HEK293 (cell line): ENCODE measurements around the gene NTN3.

Experiments
- CTCF ChIA-PET: fragments of 350-600 bp; formaldehyde crosslinking; extraction: SDS; loops from one replicate; lab custom pipeline; 2021; ENCODE audit warnings: antibody characterized with exemption; lab: Yijun Ruan, JAX
- POLR2A ChIA-PET: fragments of 300-600 bp; formaldehyde crosslinking; extraction: SDS; loops from one replicate; lab custom pipeline; 2020; ENCODE audit warnings: antibody characterized with exemption, inconsistent platforms; lab: Yijun Ruan, JAX
- H3K27ac ChIP-seq: fragments of 200-500 bp; sonication (Bioruptor generic); 2 replicates; pipeline ENCODE4 v1.5.1; 2014; ENCODE audit warnings: low read depth, low read length, control low read depth, inconsistent platforms; ENCODE audit errors: extremely low read depth
- H3K36me3 ChIP-seq, 2 experiments: fragments of 200-500 bp in 1 of 2; sonication (Bioruptor generic) in 1 of 2; 1 replicate in 1 of 2; 2 replicates in 1 of 2; pipeline ENCODE4 v1.5.1; 2014 to 2017; ENCODE audit warnings: inconsistent platforms in 2 of 2, low read length in 2 of 2; ENCODE audit not compliant: control insufficient read depth in 2 of 2, insufficient read depth in 1 of 2
- H3K4me1 ChIP-seq: fragments of 200-500 bp; sonication (Bioruptor generic); 2 replicates; pipeline ENCODE4 v1.5.1; 2014; ENCODE audit warnings: mild to moderate bottlenecking, low read length, inconsistent platforms; ENCODE audit not compliant: control insufficient read depth, insufficient read depth
- H3K4me3 ChIP-seq: 2 replicates; pipeline ENCODE4 v1.5.1; 2011; ENCODE audit warnings: low read depth, mild to moderate bottlenecking, control low read depth, low read length, moderate library complexity
- H3K9me3 ChIP-seq: fragments of 200-500 bp; sonication (Bioruptor generic); 2 replicates; pipeline ENCODE4 v1.5.1; 2014; ENCODE audit warnings: low read depth, low read length, inconsistent platforms; ENCODE audit not compliant: control insufficient read depth, insufficient read depth
- EGR2 ChIP-seq: fragments of 450-650 bp; formaldehyde crosslinking; IDR thresholded peaks from 2 replicates; pipeline ENCODE4 v1.5.1; 2016; ENCODE audit warnings: low read depth, missing biosample characterization, missing genetic modification characterization
- FEZF1 ChIP-seq: fragments of 450-650 bp; formaldehyde crosslinking; IDR thresholded peaks from 2 replicates; pipeline ENCODE4 v1.5.1; 2016; ENCODE audit warnings: missing biosample characterization, missing genetic modification characterization
- GLIS1 ChIP-seq: fragments of 450-650 bp; formaldehyde crosslinking; IDR thresholded peaks from 2 replicates; pipeline ENCODE4 v1.5.1; 2016; ENCODE audit warnings: missing biosample characterization, missing genetic modification characterization
- KLF10 ChIP-seq: fragments of 450-650 bp; IDR thresholded peaks from 2 replicates; pipeline ENCODE4 v1.5.1; 2018; ENCODE audit warnings: missing biosample characterization, mild to moderate bottlenecking, missing genetic modification characterization
- YY1 ChIP-seq: fragments of 450-650 bp; formaldehyde crosslinking; IDR thresholded peaks from 2 replicates; pipeline ENCODE4 v1.5.1; 2018; ENCODE audit warnings: missing biosample characterization, missing genetic modification characterization
- ZFP3 ChIP-seq: fragments of 450-650 bp; formaldehyde crosslinking; IDR thresholded peaks from 2 replicates; pipeline ENCODE4 v1.5.1; 2016; ENCODE audit warnings: low read depth, missing biosample characterization, missing genetic modification characterization
- ZNF114 ChIP-seq: fragments of 450-650 bp; formaldehyde crosslinking; IDR thresholded peaks from 2 replicates; pipeline ENCODE4 v1.5.0; 2017; ENCODE audit warnings: missing biosample characterization, missing genetic modification characterization
- ZNF350 ChIP-seq: fragments of 450-650 bp; formaldehyde crosslinking; IDR thresholded peaks from 2 replicates; pipeline ENCODE4 v1.5.0; 2017; ENCODE audit warnings: missing biosample characterization, mild to moderate bottlenecking, missing genetic modification characterization
- ZNF501 ChIP-seq: fragments of 450-650 bp; formaldehyde crosslinking; IDR thresholded peaks from 2 replicates; pipeline ENCODE4 v1.5.1; 2016; ENCODE audit warnings: missing biosample characterization, missing genetic modification characterization
- ZNF585B ChIP-seq: fragments of 450-650 bp; formaldehyde crosslinking; IDR thresholded peaks from 2 replicates; pipeline ENCODE4 v1.5.1; 2016; ENCODE audit warnings: missing biosample characterization, missing genetic modification characterization
- ZNF610 ChIP-seq: fragments of 450-650 bp; formaldehyde crosslinking; IDR thresholded peaks from 2 replicates; pipeline ENCODE4 v1.5.1; 2016; ENCODE audit warnings: missing biosample characterization, missing genetic modification characterization, borderline replicate concordance
- ZNF777 ChIP-seq: fragments of 450-650 bp; formaldehyde crosslinking; IDR thresholded peaks from 2 replicates; pipeline ENCODE4 v1.5.1; 2017; ENCODE audit warnings: missing biosample characterization, missing genetic modification characterization, borderline replicate concordance
- TF ChIP-seq, protein P1 (sequence below): fragments of 450-650 bp; formaldehyde crosslinking; IDR thresholded peaks from 2 replicates; pipeline ENCODE4 v1.5.1; 2016; ENCODE audit warnings: missing biosample characterization, missing genetic modification characterization
- TF ChIP-seq, protein P2 (sequence below): fragments of 450-650 bp; formaldehyde crosslinking; IDR thresholded peaks from 2 replicates; pipeline ENCODE4 v1.5.1; 2016; ENCODE audit warnings: missing biosample characterization, missing genetic modification characterization
- TF ChIP-seq, protein P3 (sequence below): fragments of 450-650 bp; formaldehyde crosslinking; conservative IDR thresholded peaks from 2 replicates; pipeline ENCODE4 v1.5.1; 2016; ENCODE audit warnings: low read depth, missing biosample characterization, missing genetic modification characterization
- TF ChIP-seq, protein P4 (sequence below): fragments of 450-650 bp; formaldehyde crosslinking; IDR thresholded peaks from 2 replicates; pipeline ENCODE4 v1.5.1; 2017; ENCODE audit warnings: missing biosample characterization, missing genetic modification characterization
- TF ChIP-seq, protein P5 (sequence below): fragments of 450-650 bp; formaldehyde crosslinking; IDR thresholded peaks from 2 replicates; pipeline ENCODE4 v1.5.1; 2016; ENCODE audit warnings: missing biosample characterization, missing genetic modification characterization
- TF ChIP-seq, protein P6 (sequence below): fragments of 450-650 bp; formaldehyde crosslinking; IDR thresholded peaks from 2 replicates; pipeline ENCODE4 v1.5.1; 2016; ENCODE audit warnings: missing biosample characterization, missing genetic modification characterization

Gene NTN3

DNA sequence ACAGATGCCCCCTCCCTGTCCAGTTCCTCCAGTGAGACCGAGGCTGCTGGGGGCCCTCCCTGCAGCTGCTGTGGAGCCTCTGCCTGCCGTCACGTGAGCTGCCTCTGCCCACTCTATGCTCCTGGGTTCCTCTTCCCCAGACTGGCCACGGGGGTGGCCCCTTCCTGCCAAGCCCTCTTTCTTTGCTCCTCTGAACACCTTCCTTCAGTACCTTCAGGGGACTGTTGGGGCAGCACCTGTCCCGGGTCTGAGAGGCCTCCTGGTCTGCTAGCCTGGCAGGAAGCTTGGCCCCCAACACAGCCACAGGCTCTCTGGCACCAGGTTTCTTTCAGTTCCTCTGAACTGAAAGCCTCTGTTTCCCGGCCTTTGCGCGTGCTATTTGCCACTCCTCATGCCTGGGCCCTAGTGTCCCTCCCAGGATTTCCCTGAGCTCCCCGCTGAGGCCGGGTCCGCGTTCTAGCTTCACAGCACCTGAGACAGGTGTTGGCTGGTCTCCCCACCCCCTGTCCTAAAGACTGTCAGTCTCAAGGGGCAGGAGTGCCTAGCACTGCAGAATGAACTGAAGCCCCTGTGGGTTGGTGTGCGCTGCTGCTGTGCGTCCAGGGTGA lies 36.1 kb downstream of the NTN3 start:
- Histone ChIP-seq H3K27ac (no peak overlapping the region), H3K36me3 (no peaks in the 10 kb centered on the region; a peak in 1 of 3 replicates), H3K4me3 (no peak overlapping the region), H3K9me3 (no peaks in the 10 kb centered on the region), H3K4me1 (peaks cover 2% of the 10 kb centered on the region; the same call in 1 of the 2 replicates)
- ChIA-PET POLR2A (interaction anchor here (0.6 to 1.0 kb wide), 2 partner anchors 48 to 495 kb away, joined by 3 to 6 read pairs; partner anchors contain the start of gene TEDC2), CTCF (no interaction called here)
- TF ChIP-seq GLIS1 (tag by site-specific recombination) (peak; percentile 72), EGR2 (peak; percentile 30; the same call in 1 of the 2 replicates)
- TF ChIP-seq, protein P1, sequence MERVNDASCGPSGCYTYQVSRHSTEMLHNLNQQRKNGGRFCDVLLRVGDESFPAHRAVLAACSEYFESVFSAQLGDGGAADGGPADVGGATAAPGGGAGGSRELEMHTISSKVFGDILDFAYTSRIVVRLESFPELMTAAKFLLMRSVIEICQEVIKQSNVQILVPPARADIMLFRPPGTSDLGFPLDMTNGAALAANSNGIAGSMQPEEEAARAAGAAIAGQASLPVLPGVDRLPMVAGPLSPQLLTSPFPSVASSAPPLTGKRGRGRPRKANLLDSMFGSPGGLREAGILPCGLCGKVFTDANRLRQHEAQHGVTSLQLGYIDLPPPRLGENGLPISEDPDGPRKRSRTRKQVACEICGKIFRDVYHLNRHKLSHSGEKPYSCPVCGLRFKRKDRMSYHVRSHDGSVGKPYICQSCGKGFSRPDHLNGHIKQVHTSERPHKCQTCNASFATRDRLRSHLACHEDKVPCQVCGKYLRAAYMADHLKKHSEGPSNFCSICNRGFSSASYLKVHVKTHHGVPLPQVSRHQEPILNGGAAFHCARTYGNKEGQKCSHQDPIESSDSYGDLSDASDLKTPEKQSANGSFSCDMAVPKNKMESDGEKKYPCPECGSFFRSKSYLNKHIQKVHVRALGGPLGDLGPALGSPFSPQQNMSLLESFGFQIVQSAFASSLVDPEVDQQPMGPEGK (tag by site-specific recombination) = no peak

GRCh38 chr16:2507665-2508064 lies 36.6 kb downstream of the NTN3 start:
- no peak overlapping the region for H3K27ac ChIP-seq
- H3K4me3 ChIP-seq = no peak overlapping the region
- peaks cover 2% of the 10 kb centered on the region; the same call in 1 of the 2 replicates for H3K4me1 ChIP-seq
- H3K36me3 ChIP-seq = no peaks in the 10 kb centered on the region; a peak in 1 of 3 replicates
- CTCF ChIA-PET = no interaction called here
- H3K9me3 ChIP-seq = no peaks in the 10 kb centered on the region
- POLR2A ChIA-PET = interaction anchor here (0.6 kb wide), 1 partner anchor 496 kb away, joined by 6 read pairs; no protein-coding TSS in a partner anchor
- TF ChIP-seq ZNF610 (tag by site-specific recombination) (no peak), KLF10 (tag by site-specific recombination) (no peak), ZNF585B (tag by site-specific recombination) (no peak), ZNF350 (tag by site-specific recombination) (no peak), YY1 (tag by site-specific recombination) (no peak), ZNF501 (no peak), ZNF114 (tag by site-specific recombination) (no peak), ZNF777 (no peak), ZFP3 (tag by site-specific recombination) (no peak), FEZF1 (tag by site-specific recombination) (no peak)
- TF ChIP-seq, protein P2, sequence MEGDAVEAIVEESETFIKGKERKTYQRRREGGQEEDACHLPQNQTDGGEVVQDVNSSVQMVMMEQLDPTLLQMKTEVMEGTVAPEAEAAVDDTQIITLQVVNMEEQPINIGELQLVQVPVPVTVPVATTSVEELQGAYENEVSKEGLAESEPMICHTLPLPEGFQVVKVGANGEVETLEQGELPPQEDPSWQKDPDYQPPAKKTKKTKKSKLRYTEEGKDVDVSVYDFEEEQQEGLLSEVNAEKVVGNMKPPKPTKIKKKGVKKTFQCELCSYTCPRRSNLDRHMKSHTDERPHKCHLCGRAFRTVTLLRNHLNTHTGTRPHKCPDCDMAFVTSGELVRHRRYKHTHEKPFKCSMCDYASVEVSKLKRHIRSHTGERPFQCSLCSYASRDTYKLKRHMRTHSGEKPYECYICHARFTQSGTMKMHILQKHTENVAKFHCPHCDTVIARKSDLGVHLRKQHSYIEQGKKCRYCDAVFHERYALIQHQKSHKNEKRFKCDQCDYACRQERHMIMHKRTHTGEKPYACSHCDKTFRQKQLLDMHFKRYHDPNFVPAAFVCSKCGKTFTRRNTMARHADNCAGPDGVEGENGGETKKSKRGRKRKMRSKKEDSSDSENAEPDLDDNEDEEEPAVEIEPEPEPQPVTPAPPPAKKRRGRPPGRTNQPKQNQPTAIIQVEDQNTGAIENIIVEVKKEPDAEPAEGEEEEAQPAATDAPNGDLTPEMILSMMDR (tag by site-specific recombination) = no peak
- TF ChIP-seq, protein P3, sequence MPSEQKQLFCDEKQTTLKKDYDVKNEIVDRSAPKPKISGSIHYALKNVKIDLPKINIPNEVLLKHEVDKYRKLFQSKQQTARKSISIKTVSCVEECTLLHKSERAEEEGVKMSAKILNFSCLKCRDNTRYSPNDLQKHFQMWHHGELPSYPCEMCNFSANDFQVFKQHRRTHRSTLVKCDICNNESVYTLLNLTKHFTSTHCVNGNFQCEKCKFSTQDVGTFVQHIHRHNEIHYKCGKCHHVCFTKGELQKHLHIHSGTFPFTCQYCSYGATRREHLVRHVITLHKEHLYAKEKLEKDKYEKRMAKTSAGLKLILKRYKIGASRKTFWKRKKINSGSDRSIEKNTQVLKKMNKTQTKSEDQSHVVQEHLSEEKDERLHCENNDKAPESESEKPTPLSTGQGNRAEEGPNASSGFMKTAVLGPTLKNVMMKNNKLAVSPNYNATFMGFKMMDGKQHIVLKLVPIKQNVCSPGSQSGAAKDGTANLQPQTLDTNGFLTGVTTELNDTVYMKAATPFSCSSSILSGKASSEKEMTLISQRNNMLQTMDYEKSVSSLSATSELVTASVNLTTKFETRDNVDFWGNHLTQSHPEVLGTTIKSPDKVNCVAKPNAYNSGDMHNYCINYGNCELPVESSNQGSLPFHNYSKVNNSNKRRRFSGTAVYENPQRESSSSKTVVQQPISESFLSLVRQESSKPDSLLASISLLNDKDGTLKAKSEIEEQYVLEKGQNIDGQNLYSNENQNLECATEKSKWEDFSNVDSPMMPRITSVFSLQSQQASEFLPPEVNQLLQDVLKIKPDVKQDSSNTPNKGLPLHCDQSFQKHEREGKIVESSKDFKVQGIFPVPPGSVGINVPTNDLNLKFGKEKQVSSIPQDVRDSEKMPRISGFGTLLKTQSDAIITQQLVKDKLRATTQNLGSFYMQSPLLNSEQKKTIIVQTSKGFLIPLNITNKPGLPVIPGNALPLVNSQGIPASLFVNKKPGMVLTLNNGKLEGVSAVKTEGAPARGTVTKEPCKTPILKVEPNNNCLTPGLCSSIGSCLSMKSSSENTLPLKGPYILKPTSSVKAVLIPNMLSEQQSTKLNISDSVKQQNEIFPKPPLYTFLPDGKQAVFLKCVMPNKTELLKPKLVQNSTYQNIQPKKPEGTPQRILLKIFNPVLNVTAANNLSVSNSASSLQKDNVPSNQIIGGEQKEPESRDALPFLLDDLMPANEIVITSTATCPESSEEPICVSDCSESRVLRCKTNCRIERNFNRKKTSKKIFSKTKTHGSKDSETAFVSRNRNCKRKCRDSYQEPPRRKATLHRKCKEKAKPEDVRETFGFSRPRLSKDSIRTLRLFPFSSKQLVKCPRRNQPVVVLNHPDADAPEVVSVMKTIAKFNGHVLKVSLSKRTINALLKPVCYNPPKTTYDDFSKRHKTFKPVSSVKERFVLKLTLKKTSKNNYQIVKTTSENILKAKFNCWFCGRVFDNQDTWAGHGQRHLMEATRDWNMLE (tag by site-specific recombination) = no peak
- TF ChIP-seq, protein P4, sequence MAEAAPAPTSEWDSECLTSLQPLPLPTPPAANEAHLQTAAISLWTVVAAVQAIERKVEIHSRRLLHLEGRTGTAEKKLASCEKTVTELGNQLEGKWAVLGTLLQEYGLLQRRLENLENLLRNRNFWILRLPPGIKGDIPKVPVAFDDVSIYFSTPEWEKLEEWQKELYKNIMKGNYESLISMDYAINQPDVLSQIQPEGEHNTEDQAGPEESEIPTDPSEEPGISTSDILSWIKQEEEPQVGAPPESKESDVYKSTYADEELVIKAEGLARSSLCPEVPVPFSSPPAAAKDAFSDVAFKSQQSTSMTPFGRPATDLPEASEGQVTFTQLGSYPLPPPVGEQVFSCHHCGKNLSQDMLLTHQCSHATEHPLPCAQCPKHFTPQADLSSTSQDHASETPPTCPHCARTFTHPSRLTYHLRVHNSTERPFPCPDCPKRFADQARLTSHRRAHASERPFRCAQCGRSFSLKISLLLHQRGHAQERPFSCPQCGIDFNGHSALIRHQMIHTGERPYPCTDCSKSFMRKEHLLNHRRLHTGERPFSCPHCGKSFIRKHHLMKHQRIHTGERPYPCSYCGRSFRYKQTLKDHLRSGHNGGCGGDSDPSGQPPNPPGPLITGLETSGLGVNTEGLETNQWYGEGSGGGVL (tag by site-specific recombination) = no peak
- TF ChIP-seq, protein P5, sequence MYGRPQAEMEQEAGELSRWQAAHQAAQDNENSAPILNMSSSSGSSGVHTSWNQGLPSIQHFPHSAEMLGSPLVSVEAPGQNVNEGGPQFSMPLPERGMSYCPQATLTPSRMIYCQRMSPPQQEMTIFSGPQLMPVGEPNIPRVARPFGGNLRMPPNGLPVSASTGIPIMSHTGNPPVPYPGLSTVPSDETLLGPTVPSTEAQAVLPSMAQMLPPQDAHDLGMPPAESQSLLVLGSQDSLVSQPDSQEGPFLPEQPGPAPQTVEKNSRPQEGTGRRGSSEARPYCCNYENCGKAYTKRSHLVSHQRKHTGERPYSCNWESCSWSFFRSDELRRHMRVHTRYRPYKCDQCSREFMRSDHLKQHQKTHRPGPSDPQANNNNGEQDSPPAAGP (tag by site-specific recombination) = no peak
- TF ChIP-seq, protein P6, sequence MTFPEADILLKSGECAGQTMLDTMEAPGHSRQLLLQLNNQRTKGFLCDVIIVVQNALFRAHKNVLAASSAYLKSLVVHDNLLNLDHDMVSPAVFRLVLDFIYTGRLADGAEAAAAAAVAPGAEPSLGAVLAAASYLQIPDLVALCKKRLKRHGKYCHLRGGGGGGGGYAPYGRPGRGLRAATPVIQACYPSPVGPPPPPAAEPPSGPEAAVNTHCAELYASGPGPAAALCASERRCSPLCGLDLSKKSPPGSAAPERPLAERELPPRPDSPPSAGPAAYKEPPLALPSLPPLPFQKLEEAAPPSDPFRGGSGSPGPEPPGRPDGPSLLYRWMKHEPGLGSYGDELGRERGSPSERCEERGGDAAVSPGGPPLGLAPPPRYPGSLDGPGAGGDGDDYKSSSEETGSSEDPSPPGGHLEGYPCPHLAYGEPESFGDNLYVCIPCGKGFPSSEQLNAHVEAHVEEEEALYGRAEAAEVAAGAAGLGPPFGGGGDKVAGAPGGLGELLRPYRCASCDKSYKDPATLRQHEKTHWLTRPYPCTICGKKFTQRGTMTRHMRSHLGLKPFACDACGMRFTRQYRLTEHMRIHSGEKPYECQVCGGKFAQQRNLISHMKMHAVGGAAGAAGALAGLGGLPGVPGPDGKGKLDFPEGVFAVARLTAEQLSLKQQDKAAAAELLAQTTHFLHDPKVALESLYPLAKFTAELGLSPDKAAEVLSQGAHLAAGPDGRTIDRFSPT = no peak
